Breast epithelium (tissue), 3 donors: ENCODE measurements around the gene RAPGEF4.

ENCODE experiments used
- POLR2A ChIP-seq: fragments of 450-650 bp; IDR thresholded peaks from one replicate; pipeline ENCODE4 v1.6.1; 2016; ENCODE audit warnings: antibody characterized with exemption, mild to moderate bottlenecking, moderate library complexity
- POLR2AphosphoS5 ChIP-seq, 3 donors: sonication (generic); formaldehyde crosslinking; IDR thresholded peaks; one replicate each; pipeline ENCODE4 v1.6.1; 2017; ENCODE audit warnings: antibody characterized with exemption in 3 of 3
- TF ChIP-seq, protein P1 (sequence below), 3 donors: fragments of 450-650 bp; IDR thresholded peaks; one replicate each; pipeline ENCODE4 v1.5.1; 2016 to 2017; ENCODE audit warnings: antibody characterized with exemption in 3 of 3, mild to moderate bottlenecking in 3 of 3, moderate library complexity in 3 of 3

DNA sequence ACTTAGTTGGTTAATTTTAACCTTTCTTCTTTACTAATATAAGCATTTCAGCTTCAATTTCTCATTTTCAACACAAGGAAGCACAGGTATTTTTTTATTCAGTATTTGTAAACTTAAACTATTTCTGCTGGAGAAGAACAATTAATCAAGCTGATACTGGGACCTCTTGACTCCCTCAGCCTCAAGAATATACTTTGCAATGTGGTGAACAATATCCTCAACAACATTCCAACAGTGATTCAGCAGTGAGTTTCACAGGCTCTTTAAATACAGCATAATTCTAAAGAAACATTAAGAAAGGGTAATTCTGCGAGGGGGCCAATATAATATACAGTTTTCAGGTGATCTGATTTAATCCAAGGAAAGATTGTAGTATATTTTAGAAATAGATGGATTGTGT, 10.0 kb downstream of the RAPGEF4 start:
- TF ChIP-seq, protein P1, sequence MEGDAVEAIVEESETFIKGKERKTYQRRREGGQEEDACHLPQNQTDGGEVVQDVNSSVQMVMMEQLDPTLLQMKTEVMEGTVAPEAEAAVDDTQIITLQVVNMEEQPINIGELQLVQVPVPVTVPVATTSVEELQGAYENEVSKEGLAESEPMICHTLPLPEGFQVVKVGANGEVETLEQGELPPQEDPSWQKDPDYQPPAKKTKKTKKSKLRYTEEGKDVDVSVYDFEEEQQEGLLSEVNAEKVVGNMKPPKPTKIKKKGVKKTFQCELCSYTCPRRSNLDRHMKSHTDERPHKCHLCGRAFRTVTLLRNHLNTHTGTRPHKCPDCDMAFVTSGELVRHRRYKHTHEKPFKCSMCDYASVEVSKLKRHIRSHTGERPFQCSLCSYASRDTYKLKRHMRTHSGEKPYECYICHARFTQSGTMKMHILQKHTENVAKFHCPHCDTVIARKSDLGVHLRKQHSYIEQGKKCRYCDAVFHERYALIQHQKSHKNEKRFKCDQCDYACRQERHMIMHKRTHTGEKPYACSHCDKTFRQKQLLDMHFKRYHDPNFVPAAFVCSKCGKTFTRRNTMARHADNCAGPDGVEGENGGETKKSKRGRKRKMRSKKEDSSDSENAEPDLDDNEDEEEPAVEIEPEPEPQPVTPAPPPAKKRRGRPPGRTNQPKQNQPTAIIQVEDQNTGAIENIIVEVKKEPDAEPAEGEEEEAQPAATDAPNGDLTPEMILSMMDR (IDR thresholded peaks at IDR 0.05), result no peak
- no peak for TF ChIP-seq POLR2A
- no peak for TF ChIP-seq POLR2AphosphoS5 (IDR thresholded peaks at IDR 0.05)
